ENCODE measurements around the gene PAFAH1B1. TPM values are rescaled to one million over a fixed set of nuclear protein-coding genes. Genes with fewer than 3 reads are reported as not detected.

PAFAH1B1 gene
- total and polyA plus RNA-seq, 2 donors (not counting 1 experiment from before 2014, with no cell fraction given) = 41.4 to 170 TPM

GRCh38 chr17:2687074-2687418, 93.6 kb downstream of the PAFAH1B1 start:
- CTCF ChIA-PET = interaction anchor here (0.9 to 3.0 kb wide), 2 partner anchors 11 to 12 kb away, joined by 3 to 14 read pairs; no protein-coding TSS in a partner anchor
- Histone ChIP-seq H3K36me3 (replicated peaks in 1 of 2; ENCODE audit: control extremely low read depth in 1 of 2, control insufficient read depth in 1 of 2, extremely low read depth in 1 of 2, insufficient read depth in 2 of 2, low read length in 1 of 2) (peaks cover 1 to 35% of the 10 kb centered on the region in 2 experiments), H4K20me1 (ENCODE audit: control insufficient read depth, insufficient read depth, low read length, poor library complexity, severe bottlenecking) (peaks cover 3% of the 10 kb centered on the region), H2AFZ (ENCODE audit: insufficient read depth, low read depth, low read length, poor library complexity, severe bottlenecking) (no peak overlapping the region), H3K27ac (ENCODE audit: low read length in 2 of 2) (no peak overlapping the region), H3K9ac (ENCODE audit: low read length) (no peak overlapping the region), H3K4me2 (replicated peaks; ENCODE audit: low read depth, low read length, poor library complexity, severe bottlenecking) (no peak overlapping the region), H3K27me3 (replicated peaks in 1 of 4; ENCODE audit: control extremely low read depth in 1 of 4, control insufficient read depth in 3 of 4, insufficient read depth in 4 of 4, low read length in 3 of 4) (no peaks in the 10 kb centered on the region), H3K9me3 (ENCODE audit: control extremely low read depth in 1 of 3, control insufficient read depth in 2 of 3, insufficient read depth in 1 of 3, low read length in 2 of 3) (no peaks in the 10 kb centered on the region), H3K4me3 (ENCODE audit: control extremely low read depth in 1 of 5, extremely low read depth in 1 of 5, insufficient read depth in 1 of 5, low read depth in 2 of 5, low read length in 4 of 5) (no peak overlapping the region), H3K4me1 (ENCODE audit: control insufficient read depth in 2 of 2, insufficient read depth in 2 of 2, low read length in 2 of 2) (peaks cover 0 to 2% of the 10 kb centered on the region in 2 donors), H3K79me2 (ENCODE audit: control insufficient read depth, insufficient read depth, low read length) (no peaks in the 10 kb centered on the region)
- DNase-seq (no peak), ATAC-seq (ENCODE audit: low read depth) (no peak)
- intact Hi-C loops (cut with micrococcal nuclease) = no loop called here
- 91% methylated on average over 4 of the region's 6 CpGs for WGBS (ENCODE audit: insufficient coverage)
- no peak for TF ChIP-seq CTCF (IDR thresholded peaks at IDR 0.05)
- Mint-ChIP-seq H3K4me3 (no peak overlapping the region), H3K9me3 (ENCODE audit: insufficient read depth) (no peaks in the 10 kb centered on the region), H3K27ac (peak overlapping the region; percentile 26), H3K27me3 (no peaks in the 10 kb centered on the region), H3K4me1 (peaks cover 6% of the 10 kb centered on the region)
- POLR2A ChIA-PET = interaction anchor here (0.9 kb wide), 1 partner anchor 10 kb away, joined by 4 read pairs; no protein-coding TSS in a partner anchor

- H3K4me1 Mint-ChIP-seq = peaks cover 6% of the 10 kb centered on the region
- ATAC-seq (ENCODE audit: low read depth) (no peak), DNase-seq (no peak)
- no peak overlapping the region for H2AFZ ChIP-seq (ENCODE audit: insufficient read depth, low read depth, low read length, poor library complexity, severe bottlenecking)
- H3K9me3 ChIP-seq (ENCODE audit: control extremely low read depth in 1 of 3, control insufficient read depth in 2 of 3, insufficient read depth in 1 of 3, low read length in 2 of 3) = no peaks in the 10 kb centered on the region
- peaks cover 0 to 25% of the 10 kb centered on the region in 2 experiments for H3K36me3 ChIP-seq (replicated peaks in 1 of 2; ENCODE audit: control extremely low read depth in 1 of 2, control insufficient read depth in 1 of 2, extremely low read depth in 1 of 2, insufficient read depth in 2 of 2, low read length in 1 of 2)
- H3K27me3 Mint-ChIP-seq = no peaks in the 10 kb centered on the region
- TF ChIP-seq EZH2 (IDR thresholded peaks at IDR 0.05; ENCODE audit: borderline replicate concordance, insufficient read depth, low read depth, low read length, poor library complexity, severe bottlenecking) (no peak), CTCF (IDR thresholded peaks at IDR 0.05) (no peak)
- 82% methylated on average over 26 of the region's 27 CpGs for WGBS (ENCODE audit: insufficient coverage)
- no peak overlapping the region for H3K27ac ChIP-seq (ENCODE audit: low read length in 2 of 2)
- H3K27ac Mint-ChIP-seq = peak overlapping the region; percentile 32
- H3K4me1 ChIP-seq (ENCODE audit: control insufficient read depth in 2 of 2, insufficient read depth in 2 of 2, low read length in 2 of 2) = peaks cover 0 to 5% of the 10 kb centered on the region in 2 donors
- H3K4me3 Mint-ChIP-seq = no peak overlapping the region
- ChIA-PET POLR2A (no interaction called here), CTCF (no interaction called here)
- no peaks in the 10 kb centered on the region for H3K79me2 ChIP-seq (ENCODE audit: control insufficient read depth, insufficient read depth, low read length)
- no peaks in the 10 kb centered on the region for H3K9me3 Mint-ChIP-seq (ENCODE audit: insufficient read depth)
- no peak overlapping the region for H3K9ac ChIP-seq (ENCODE audit: low read length)
- peak overlapping the region in 1 of 5 experiments; percentile 46 for H3K4me3 ChIP-seq (ENCODE audit: control extremely low read depth in 1 of 5, extremely low read depth in 1 of 5, insufficient read depth in 1 of 5, low read depth in 2 of 5, low read length in 4 of 5)
- H3K27me3 ChIP-seq (replicated peaks in 1 of 4; ENCODE audit: control extremely low read depth in 1 of 4, control insufficient read depth in 3 of 4, insufficient read depth in 4 of 4, low read length in 3 of 4) = no peaks in the 10 kb centered on the region
- intact Hi-C loops (cut with micrococcal nuclease) = no loop called here
- H3K4me2 ChIP-seq (replicated peaks; ENCODE audit: low read depth, low read length, poor library complexity, severe bottlenecking) = peak overlapping the region; percentile 54
- no peaks in the 10 kb centered on the region for H4K20me1 ChIP-seq (ENCODE audit: control insufficient read depth, insufficient read depth, low read length, poor library complexity, severe bottlenecking)
These were observed 95.2 kb downstream of the PAFAH1B1 start for GRCh38 chr17:2688351-2689342.

All from B cell (primary cell).